DND-41 (cell line): ENCODE measurements around the gene BAHD1.

Experiments used
- CTCF ChIP-seq: IDR thresholded peaks from 2 replicates; pipeline ENCODE4 v1.5.1; 2012; ENCODE audit warnings: borderline replicate concordance, low read length, moderate library complexity, mild to moderate bottlenecking; ENCODE audit not compliant: poor library complexity, severe bottlenecking; ENCODE audit errors: extremely low read depth
- EZH2 ChIP-seq: IDR thresholded peaks from 3 replicates; pipeline ENCODE4 v1.6.1; 2012; ENCODE audit warnings: borderline replicate concordance, low read depth, mild to moderate bottlenecking, moderate library complexity, low read length, inconsistent platforms; ENCODE audit not compliant: severe bottlenecking

- TF ChIP-seq CTCF (no peak), EZH2 (no peak)
These were observed 60.7 kb downstream of the BAHD1 start for GRCh38 chr15:40501487-40501886.
